NCI-H2107 treated with DMSO at 0.1 percent for 48 hours (cell line): ENCODE measurements around the gene SLC15A2.
"Not testable (repeated sequence)": the region's sequence is repeated elsewhere in the genome, so short reads cannot be mapped to it uniquely, and the experiment has no call there.

ENCODE experiments used
- DNase-seq: peaks from one replicate; lab custom pipeline; 2025; ENCODE audit not compliant: unreplicated experiment; lab: John Stamatoyannopoulos, UW

The SLC15A2 gene

DNA sequence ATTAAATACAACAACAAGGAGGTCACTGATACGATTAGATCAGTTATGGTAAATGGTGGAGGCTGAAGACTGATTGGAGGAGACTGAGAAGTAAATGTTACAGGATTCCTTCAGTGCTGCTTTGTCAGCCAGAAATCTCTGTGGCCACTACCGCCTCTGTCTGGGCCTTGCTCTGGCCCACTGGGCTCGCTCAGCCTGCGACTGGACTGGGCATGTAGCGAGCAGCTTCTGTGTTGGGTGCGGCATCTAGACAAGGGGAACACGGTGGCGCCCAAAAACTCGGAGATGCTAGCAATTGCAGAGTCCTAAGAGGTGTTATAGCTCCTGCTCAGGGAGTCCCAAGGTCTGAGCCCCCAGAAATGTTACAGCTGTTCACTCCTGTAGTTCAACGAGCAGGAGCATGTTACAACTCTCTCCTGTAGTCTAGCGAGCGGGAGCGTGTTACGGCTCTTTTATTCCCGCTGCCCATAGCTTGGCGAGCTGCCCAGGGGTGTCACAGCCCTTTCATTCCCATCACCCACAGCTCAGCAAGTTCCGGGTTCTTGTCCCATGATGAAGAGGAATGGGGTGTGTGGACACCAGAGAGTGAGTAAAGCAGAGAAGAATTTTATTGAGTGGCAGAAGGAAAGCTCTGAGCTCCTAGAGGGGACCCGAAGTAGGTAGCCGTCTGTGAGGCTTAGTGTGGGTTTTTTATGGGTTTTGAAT is 24.7 kb downstream of the SLC15A2 start:
- no peak for DNase-seq

DNA sequence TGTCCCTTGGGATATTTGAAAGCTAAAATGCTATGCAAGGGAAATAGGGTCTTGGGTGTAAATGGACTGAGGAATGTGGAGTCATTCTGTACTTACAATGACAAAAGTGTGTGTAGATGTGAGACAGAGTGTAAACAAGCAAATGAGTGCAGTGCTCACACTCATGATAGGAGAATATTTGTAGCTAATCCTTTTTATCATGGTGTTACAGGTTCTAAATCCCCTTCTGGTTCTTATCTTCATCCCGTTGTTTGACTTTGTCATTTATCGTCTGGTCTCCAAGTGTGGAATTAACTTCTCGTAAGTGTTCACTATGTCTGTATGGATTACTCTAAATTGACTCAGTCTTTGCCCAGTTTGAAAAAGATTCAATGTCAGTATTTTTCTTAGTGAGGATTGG is 30.5 kb downstream of the SLC15A2 start:
- DNase-seq, result no peak

DNA sequence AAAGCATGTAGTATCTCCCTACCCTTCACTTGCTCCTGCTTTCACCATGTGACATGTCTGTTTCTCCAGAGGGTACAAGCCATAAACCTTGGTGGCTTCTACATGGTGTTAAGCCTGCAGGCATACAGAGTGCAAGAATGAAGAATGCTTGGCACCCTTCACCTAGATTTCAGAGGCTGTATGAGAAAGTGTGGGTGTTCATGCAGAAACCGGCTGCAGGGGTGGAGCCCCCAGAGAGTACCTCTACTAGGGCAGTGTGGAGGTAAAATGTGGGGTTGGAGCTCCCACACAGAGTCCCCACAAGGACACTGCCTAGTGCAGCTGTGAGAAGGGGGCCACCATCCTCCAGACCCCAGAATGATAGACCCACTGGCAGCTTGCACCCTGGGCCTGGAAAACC is 32.2 kb downstream of the SLC15A2 start:
- DNase-seq, result no peak

DNA sequence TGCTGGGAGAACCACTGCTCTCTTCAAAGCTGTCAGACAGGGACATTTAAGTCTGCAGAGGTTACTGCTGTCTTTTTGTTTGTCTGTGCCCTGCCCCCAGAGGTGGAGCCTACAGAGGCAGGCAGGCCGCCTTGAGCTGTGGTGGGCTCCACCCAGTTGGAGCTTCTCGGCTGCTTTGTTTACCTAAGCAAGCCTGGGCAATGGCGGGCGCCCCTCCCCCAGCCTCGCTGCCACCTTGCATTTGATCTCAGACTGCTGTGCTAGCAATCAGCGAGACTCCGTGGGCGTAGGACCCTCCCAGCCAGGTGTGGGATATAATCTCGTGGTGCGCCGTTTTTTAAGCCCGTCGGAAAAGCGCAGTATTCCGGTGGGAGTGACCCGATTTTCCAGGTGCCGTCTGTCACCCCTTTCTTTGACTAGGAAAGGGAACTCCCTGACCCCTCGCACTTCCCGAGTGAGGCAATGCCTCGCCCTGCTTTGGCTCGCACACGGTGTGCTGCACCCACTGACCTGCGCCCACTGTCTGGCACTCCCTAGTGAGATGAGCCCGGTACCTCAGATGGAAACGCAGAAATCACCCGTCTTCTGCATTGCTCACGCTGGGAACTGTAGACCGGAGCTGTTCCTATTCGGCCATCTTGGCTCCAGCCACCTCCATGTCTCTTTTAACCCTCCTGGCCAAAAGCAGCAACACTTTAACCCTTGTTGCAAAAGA is 44.1 kb downstream of the SLC15A2 start:
- not testable (repeated sequence) for DNase-seq

DNA sequence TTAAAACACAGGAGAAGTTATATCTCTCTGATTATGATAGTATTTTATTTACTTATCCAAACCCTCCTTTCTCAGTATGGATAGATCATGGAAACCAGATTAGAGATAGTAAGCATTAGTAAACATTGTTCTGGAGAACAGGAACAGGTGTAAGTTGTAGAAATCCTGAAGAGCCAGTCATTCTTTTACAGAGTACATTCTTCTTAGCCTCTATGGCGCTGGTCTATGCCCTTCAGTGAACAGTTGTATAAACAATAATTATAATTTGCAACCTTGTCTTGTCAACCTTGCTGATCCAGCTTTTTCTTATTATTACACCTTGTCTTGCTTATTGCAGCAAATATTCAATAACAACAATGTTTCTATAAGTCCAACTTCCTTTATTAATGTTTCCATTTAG is 47.4 kb downstream of the SLC15A2 start:
- no peak for DNase-seq

DNA sequence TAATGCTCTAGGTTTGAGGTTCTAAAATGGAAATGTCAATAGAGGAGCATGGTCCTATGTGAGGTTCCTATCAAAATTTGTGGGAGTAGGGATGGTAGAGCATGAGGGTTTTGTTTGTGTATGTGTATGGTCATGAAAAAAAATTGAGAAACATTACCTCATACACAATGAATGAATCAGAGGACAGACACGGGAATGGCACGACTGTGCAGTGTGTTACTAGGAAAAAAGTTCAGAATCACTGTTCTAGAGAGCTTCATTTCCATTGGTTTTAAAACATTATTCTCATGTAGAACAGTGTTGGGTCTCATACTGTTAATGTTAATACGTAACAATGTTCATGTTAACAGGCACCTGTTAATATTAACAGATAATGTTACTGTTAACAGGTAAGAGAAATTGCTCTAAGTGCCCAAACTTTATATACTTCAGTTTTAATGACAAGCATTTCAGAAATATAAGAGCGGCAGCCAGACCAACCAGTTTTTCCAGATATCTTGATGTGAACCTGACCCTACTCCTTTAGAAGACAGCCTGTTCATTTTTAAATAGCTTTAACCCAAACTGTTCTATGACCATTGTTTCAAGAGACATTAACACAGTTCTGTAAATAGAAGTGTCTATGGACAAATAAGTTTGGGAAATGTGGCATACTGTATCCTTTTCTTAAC is 48.0 kb downstream of the SLC15A2 start:
- no peak for DNase-seq

DNA sequence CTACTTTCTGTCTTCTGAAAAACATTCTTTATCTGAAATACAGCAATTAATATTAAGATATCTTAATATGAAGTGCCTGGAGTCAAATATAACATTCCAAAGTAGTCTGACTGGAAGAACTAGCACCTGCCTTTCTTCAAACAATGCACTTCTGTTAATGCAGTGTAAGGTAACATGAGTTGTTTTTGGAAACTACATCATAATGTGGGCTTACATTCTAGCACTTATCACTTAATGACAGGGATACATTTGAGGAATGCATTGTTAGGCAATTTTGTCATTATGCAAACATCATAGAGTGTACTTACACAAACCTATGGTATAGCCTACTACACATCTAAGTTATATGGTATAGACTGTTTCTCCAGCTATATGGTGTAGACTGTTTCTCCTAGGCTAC is 49.2 kb downstream of the SLC15A2 start:
- DNase-seq, result peak; percentile 30

DNA sequence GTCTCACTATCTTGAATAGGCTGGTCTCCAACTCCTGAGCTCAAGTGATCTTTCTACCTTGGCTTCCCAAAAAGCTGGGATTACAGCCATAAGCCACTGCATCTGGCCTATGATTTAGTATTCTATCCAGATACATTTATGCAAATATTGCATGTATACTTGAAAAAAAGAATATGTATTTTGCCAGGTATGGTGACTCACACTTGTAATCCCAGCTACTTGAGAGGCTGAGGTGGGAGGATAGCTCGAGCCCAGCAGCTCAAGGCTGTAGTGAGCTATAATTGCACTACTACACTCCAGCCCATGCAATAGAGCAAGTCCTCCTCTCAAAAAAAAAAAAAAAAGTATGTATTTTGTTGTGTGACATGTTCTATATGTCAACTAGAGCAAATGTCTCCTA is 54.4 kb downstream of the SLC15A2 start:
- no peak for DNase-seq

DNA sequence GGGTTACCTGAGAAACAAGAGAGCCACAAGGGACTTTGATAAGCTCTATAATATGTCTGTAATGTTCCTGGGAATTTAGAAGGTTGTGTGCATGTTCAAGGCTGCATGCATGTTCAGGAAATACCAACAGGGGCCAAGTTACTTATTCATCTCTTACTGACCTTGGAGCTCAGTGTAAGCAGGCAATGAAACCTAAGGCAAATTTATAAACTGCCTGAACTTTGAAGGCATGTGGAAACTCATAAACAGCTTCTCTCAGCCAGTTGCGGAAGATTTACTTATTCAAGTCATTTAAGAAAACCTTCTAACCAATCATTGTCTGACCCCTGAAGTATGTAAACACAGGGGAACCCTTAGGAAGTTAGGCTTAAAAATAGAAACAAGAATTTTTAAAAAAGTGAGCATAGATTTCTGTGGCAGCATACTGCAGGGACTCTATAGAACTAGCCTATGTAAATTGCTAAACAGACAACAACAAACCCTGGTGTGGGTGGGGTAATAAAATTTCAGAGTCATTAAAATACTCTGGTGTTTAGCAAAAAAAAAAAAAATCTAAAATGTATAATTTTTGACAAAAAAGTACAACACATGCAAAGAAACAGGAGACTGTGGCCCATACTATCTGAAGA is 57.2 kb downstream of the SLC15A2 start:
- no peak for DNase-seq

DNA sequence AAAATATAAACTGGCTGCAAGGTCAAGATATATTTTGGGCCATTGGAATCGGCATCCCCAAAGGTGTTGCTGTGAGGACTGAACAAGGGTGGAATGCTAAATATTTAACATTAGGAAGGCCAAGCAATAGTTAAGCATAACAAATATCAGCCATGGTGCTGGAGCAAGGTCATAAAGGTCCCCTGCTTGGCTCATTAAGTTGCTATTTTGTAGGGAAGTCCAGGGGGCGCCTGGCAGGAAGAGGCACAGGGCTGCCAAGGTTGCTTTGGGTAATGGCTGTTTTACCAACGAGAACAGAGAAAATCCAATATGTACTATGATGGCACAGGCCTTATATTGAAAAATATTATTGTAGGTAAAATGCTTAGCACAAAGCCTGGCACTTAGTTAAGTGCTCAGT is 62.2 kb downstream of the SLC15A2 start:
- DNase-seq, result no peak

DNA sequence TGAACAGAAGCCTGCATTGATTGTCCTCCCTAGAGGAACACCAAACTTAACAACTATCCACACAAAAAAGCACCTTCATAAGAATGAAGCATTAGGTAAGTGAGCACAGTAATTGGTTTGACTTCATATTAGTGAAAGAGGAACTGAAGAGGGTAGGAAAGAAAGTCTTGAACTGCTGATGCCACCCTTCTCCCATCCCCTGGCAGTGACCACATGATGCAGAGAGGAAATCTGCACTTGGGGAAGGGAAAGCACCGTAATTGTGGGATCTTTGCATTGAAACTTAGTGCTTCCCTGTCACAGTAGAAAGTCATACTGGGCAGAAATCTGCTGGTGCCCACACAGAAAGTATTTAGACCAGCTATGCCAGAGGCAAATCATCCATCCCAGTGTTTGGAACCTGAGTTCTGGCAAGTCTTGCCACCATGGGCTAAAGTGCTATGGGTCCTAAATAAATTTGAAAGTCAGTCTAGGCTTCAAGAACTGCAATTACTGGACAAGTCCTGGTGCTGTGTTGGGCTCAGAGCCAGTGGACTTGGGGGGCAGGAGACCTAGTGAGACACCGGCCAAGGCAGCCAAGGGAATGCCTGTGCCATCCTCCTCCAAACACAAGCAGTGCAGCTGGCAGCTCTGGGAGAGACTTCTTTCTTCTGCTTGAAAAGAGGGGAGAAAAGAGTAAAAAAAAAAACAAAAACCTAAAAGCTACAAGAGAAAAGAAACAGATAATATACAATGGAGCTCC is 63.6 kb downstream of the SLC15A2 start:
- no peak for DNase-seq

DNA sequence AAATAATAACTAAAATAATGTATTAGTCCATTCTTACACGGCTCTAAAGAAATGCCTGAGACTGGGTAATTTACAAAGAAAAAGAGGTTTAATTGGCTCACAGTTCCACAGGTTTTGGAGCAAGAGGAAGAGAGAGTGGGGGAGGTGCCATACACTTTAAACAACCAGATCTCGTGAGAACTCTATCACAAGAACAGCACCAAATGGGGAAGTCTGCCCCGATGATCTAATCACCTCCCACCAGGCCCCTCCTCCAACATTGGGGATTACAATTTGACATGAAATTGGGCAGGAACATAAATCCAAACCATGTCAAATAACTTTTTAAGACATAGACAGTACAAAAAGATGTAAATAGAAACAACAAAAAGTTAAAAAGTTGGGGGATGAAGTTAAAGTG is 64.6 kb downstream of the SLC15A2 start:
- no peak for DNase-seq

DNA sequence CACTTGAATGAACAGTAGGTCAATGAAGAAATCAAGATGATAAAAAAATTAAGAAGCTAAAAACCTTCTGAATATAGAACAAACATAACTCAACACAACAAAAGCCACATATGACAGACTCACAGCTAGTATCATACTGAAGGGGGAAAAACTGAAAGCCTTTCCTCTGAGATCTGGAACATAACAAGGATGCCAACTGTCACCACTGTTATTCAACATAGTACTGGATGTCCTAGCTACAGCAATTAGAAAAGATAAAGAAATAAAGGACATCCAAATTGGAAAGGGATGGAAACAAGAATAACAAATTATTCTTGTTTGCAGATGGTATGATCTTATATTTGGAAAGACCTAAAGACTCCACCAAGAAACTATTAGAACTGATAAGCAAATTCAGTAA is 67.1 kb downstream of the SLC15A2 start:
- no peak for DNase-seq

DNA sequence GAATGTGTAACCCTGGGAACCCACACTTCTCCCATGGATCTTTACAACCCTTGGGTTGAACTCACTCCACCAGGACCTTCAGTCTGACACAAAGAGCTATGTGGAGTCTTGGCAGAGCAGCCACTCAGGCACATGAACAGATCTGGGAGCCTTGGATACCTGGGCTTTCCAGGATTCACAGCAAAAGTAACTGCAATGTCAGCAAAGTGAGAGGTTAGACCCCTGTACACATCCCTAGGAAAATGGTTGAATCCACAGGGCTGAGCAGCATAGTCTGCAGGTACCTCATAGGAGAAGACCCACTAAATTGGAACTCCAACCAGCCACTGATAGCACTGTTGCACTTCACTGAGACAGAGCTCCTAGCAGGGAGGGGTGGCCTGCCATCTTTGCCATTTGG is 68.2 kb downstream of the SLC15A2 start:
- no peak for DNase-seq

DNA sequence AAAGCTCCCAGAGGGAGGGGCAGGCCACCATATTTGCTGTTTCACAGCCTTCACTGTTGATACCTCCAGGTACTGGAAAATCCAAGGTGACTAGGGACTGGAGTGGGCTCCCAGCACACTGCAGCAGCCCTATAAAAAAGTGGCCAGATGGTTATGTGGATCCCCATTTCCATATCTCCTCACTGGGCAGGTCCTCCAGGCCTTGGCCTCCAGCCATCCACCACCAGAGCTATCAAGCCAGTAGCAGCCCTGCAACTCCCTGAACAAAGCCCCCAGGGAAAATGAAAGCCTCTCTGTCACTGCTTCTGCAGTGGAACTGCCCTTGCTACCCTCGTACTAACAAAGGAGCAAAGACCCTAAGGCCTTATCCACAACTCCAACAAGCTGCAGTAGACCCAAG is 69.4 kb downstream of the SLC15A2 start:
- no peak for DNase-seq

DNA sequence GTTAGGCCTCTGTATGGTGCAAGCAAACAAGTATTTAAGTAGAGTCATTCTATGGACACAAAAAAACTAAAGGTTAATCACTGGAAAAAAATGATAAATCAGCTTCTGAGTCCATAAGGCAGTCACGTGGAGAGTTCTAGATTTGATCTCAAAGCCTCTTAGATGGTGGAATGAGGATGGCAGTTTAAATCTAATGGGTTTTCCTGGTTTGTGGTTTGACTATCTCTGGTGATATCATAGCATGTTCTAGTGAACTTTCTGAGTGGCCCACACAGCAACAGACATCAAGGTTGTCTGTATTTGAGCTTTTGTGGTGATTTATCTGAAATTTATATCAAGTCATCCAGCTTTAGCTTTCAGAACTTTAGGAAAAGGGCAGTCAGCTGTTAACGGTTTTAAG is 75.4 kb downstream of the SLC15A2 start:
- no peak for DNase-seq

DNA sequence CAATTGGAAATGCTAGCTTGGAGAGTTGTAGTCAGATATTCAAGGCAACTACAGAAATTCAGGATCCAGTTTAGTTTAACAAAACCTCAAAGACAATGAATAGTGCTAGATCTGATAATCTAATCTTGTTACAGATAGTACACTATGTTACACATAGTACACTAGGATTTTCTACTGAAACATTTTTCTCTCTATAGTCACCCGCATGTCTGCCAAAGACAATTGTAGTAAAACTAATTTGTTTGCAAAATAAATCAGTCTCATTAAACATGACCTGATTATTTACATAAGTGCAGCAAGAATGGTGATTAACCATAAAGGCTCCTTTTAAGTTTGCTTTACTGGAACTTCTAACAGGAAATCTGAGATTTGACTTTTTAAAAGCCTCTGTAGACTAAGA is 75.8 kb downstream of the SLC15A2 start:
- no peak for DNase-seq

DNA sequence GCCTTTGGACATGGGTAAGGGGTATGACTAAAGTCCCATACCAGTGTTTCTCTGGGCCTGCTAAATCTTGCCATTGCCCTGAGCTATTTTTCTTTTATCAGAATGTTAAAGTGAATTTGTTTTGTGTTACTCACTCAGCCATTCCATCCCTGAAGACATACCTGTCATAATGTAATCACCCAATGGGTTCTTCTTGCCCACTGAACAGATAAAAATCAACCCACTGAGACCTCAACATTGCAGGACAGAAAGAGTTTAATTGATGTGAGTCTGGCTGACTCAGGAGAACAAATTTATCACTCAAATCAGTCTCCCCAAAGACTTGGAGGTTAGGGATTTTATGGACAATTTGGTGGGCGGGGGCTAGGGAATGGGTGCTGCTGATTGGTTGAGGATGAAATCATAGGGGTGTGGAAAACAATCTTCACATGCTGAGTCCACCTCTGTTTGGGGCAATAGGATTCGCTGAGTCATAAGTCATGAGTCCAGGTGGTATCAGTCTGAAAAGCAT is 80.5 kb downstream of the SLC15A2 start:
- DNase-seq, result no peak

DNA sequence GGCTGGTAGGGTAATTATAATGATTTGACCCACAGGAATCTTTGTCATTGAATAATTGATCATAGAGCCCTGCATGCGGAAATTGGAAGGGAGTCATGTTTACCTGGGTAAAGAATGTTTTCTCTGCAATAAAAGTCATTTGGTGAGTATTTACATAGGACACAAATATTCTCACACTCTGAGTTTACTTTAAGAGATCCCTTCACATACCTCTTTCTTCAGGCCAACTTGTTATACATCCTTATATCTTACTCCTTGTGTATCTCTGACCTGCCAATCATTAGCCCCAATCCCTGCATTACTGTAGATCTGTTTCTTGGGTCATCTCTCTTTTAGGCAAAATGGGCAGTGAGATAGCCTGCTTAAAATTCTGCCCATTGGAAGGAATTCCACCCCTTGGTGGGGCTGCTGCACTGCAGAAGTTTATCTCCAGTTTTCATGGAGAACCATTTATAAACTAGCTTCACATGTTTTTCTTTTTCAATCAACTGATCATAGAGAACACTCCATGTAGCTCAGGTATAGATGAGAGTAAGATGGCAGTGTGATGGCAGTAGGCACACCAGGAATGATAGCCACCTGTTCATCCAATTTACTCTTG is 81.6 kb downstream of the SLC15A2 start:
- no peak for DNase-seq

DNA sequence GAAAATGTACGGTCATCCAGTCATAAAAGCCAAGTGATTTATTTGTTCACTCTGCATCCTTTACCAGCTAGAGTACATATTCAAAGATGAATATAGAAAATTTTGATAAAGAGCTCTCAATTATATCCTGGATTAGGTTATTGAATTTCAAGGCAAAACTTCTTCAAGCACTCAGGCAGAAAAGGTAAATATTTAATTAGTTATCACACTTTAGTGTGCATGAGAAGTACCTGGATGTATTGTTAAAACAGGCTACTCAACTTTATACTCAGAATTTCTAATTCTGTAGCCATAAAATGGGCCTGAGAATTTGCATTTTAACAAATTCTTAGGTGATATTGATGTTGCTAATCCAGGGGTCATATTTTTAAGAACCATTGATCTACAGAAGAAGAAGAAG is 82.5 kb downstream of the SLC15A2 start:
- peak; percentile 9 for DNase-seq

DNA sequence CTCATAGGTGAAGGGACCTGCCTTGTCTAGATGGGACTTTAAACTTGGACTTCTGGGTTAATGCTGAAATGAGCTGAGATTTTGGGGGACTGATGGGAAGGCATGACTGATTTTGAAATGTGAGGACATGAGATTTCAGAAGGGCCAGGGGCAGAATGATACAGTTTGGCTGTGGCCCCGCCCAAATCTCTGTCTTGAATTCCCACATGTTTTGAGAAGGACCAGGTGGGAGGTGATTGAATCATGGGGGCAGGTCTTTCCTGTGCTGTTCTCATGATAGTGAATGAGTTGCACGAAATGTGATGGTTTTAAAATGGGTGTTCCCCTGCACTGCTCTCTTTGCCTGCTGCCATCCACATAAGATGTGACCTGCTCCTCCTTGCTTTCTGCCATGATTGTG is 85.0 kb downstream of the SLC15A2 start:
- no peak for DNase-seq
